Stimulated activated CD8-positive, alpha-beta memory T cell treated with anti-CD3 and anti-CD28 coated beads, Interleukin-2, amount 100 ng/mL, for 1 hour (primary cell): ENCODE results near the gene EGFLAM.

ENCODE experiments used
- DNase-seq, 2 donors: peaks; one replicate each; pipeline ENCODE4 v3.0.0-alpha.2; 2020; ENCODE audit warnings: low read depth in 2 of 2

EGFLAM gene

DNA sequence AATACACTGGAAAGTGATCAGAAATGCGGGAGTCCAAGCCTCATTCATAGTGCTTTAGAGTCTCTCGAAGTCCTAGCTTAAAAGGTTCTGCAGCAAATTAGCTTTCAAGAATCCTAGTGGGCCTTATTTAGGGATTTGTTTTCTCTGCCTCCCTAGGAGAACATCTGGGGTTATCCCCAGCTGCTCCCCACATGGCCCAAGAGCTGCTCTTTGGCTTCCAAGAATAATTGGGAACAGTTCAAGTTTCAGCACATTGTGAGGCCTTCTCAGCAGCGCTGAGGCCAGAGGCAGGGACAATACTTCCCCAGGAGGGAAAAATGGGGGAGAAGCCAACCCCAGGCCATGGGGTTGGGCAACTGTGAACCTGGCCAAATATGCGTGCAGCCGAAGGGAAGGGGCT, 189.4 kb downstream of the EGFLAM start:
- no peak for DNase-seq

GRCh38 chr5:38448568-38449350, 190.4 kb downstream of the EGFLAM start:
- no peak for DNase-seq

DNA sequence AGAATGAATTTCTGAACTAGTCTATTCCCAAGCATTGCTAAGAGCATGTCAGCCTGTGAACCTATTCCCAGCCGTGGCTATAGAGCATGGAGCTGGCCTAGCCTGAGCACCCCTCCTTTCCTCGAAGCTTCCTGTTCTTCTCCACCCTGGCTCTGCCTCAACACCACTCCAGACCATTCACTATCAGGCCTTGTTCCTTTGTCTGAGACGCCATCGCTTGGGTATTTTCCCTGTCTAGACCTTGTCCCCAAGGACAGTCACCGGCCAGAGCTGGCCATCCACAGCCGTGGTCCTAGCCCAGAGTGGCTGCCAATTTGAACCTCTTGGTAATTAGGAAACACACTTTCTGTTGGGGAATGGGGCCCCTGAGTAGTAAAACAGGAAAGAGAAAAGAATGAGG, 192.3 kb downstream of the EGFLAM start:
- no peak for DNase-seq

GRCh38 chr5:38451074-38451725, 192.8 kb downstream of the EGFLAM start:
- DNase-seq, result no peak

DNA sequence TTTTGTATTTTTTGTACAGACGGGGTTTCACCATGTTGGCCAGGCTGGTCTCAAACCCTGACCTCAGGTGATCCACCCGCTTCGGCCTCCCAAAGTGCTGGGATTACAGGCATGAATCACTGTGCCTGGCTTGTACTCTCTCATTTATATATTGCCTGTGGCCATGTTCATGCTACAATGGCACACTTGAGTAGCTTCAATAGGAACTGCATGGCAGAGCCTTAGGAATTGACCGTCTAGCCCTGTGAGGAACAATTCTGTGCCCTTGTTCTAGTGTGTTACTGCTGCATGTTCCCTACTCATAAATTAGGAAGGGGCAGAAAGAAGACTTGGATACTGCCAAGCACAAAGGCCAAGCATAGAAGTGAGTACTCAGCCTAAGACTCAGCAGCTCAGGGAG, 193.8 kb downstream of the EGFLAM start:
- no peak for DNase-seq

- peak in 1 of 2 donors; percentile 3 for DNase-seq
These were observed 195.1 kb downstream of the EGFLAM start for GRCh38 chr5:38453506-38453905.

- no peak for DNase-seq
These were observed 195.6 kb downstream of the EGFLAM start for GRCh38 chr5:38453921-38454320.

- DNase-seq, result no peak
These were observed 197.5 kb downstream of the EGFLAM start for GRCh38 chr5:38455796-38456330.

DNA sequence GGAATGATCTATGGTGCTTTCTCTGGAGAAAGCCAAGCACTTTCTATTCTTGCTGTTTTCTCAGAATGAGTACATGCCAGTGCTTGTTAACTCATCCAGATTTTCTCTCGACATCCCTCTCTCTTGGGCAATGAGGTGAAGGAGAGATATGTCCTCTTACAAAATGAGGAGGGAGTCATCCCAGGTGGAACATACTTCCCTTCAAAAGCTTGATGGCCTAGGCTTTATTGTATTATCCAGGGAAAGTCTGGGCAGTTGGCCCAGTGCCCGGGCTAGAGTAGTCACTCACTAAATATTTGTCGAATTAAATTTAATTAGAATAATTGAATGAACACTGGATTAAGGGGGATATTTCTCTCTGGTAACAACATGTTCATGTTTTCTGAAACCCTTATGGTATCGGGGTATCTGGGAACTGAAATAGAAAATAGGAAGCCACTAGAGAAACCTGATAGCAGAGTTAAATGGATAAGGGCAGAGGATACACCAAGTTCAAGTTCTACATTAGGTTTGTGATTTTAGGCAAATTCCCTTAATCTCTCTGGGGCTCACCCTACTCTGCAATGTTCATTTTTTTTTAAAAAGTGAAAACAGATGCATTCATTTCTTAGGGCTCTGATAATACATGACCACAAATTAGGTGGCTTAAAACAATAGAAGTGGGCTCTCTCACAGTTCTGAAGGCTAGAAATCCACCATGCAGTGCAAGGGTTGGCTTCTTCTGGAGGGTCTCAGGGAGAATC, 198.5 kb downstream of the EGFLAM start:
- DNase-seq, result no peak

DNA sequence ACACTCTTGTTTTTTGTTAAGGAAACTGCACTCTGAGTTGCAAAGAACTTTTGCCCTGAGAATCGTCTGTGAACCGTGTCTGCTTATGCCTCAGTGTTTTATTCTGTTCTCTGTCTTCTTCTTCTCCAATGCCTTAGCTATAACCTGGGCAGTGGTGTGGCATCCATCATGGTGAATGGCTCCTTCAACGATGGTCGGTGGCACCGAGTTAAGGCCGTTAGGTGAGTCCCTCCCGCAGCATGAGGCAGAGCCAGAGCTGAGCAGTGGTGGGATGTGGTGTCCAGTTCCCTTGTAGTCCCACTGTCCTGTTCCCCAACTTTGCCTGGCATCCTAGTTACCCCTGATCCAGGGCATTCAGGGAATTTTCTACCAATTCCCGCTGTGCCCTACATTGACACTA, 199.8 kb downstream of the EGFLAM start:
- DNase-seq, result no peak

DNA sequence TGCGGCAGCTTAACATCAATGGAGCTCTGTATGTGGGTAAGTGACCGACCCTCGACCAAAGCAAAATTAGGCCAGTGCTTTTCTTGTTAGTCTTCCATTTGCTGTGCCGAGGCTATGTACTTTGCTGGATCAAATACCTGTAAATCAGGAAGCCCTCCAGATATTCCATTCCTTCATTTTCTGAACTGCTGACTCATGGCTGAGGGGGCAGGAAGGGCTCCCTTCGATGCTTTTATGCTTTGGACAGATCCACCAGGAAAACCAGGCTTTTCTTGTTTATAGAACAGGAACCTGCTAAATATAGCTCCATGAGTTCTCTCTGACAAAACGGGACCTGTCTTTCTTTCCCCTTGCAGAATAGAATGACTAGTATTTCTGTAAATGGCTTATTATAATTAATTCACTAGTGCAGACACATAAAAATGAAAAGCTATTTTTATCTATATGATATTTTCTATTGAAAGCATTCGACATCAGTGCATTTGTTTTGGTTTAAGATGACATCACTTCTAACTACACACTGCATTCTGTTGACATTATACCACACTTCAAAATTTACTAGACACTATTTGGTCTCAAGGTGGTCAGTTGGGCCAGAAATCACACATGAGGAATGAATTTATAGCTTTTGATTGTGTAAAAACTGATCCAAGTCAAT, 204.7 kb downstream of the EGFLAM start:
- no peak for DNase-seq

GRCh38 chr5:38463634-38464521, 205.5 kb downstream of the EGFLAM start:
- no peak for DNase-seq

GRCh38 chr5:38465061-38465460, 206.7 kb downstream of the EGFLAM start:
- DNase-seq, result no peak

DNA sequence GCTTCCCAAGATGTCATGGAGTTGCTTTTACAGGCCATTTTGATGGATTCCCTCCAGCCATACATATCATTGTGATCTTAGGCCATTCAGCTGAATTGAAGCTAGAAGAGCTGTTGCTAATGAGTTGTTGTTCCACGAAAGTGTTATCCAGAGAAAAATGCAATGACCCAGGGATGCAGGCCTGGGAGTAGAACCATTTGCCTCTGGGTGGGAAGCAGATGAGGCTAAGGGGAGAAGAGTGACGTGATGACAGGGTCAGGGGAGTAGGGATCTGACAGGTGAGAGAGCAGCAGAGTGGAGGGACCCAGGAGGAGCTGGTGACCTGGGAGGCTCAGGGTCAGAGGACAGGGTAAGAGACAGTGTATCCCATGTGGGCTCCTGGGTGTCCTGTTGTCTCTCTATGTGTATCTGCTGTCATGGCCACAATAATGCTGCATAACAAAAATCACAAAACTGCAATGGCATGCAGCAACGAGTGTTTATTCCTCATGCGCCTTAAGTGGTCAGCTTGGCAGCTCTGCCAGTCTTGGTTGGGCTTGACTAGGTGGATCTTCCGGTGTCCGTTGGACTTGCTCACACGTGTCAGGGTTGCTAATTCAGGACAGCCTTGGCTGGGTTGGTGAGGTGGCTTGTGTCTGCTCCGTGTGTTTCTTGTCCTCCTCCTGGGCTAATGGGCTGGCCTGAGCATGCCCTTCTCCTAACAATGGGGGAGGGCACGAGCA, 207.5 kb downstream of the EGFLAM start:
- no peak for DNase-seq

DNA sequence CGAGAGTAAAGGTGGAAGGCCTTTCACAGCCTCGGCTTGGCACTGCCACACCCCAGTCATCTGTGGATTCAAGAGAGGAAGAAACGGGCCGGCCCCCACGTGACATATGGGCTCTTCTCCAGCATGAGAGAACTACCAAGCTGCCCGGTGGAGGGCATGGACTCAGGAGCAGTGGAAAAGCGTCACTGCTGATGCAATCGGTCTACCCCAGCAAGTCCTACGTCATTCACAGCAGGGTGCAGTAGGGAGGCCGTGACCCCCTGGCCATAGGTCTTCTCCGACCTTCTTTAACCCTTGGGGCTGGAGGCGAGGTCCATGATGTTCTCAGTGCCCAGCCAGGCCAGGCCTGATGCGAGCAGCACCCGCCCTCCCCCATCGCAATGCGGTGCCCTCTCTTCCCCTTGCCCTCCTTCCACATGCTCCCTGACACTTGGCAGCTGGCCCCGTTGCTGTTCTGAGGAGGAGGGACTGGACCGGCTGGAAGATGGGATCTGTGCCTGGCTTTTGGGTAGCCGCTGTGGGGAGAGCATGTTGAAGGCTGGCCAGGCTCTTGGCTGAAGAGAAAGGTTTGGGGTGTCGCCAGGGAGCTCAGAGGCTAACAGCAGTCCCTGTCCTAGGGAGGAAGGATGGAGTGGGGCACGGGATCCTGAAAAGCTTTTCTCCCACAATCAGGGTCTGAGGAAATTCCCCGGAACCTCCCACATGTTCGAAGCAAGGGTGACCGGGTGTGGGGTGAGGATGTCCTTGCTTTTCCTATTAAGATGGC, 208.2 kb downstream of the EGFLAM start:
- no peak for DNase-seq

DNA sequence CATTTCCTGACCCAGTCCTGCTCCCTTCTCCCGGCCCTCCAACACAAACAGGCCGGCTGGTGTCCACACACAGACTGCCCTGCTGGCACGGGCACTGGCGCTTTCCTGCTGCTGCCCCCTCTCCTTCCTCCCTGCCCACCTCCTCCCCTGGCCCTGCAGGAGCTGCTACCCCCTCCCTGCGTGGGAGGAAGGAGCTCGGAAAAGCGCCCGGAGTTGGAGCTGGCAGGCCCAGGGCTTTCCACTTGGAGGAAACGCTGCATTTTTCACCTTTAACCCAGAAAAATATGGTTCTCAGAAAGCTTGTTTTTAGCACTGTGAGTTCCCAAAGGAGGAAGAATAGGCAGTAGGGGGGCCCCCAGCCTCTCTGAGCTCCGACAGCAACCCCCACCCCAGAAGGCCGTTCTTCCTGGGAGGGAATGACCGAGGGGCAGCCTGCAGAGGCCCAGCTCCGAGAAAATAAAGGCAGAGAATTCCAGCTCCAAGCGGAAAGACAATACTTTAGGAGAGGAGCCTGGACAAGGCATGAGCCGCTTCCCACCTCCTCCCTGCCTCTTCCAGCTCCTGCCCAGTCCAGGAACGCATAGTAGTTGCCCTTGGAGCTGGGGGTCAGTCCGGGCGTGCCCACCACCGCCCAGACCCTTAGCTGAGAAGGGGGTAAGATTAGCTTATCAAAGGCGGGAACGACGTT, 209.1 kb downstream of the EGFLAM start:
- DNase-seq, result no peak

GRCh38 chr5:38468202-38468673, 209.9 kb downstream of the EGFLAM start:
- DNase-seq, result no peak

DNA sequence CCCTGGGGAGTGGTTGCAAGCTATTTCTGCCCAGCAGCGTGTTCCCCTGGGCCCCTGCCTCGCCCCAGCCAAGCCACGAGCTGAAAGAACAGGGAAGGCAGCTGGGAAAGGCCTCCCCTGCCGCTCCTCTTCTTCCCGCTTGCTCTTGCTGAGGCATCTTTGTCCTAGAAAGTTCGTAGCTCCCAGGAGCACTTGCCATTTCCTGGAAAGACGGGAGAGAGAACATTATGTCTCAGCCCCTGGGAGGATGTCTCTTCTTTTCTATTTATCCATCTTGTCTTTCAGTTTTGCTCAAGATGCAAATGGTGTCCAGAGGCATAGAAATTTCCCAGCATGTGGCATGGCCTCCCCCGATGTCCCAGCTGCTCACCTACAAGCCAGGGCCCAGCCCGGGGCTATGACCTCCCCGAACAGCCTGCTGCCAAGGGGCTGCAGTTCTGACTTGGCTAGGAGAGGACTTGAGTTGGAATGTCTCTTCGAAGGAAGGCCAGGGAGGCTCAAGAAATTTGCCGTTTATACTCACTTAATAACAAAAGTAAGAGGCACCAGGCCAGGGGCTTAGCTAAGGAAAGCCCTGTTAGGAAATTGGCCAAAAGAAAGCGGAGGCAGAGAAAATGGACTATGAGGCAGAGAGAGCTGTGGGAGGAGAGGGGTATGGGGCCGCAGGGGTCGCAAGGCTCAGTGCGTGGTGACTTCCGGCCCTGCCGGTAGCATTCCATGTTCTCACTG, 210.8 kb downstream of the EGFLAM start:
- DNase-seq, result no peak
